ENCODE data around the gene HS6ST3. TPM values are rescaled to one million over a fixed set of nuclear protein-coding genes. Genes with fewer than 3 reads are reported as not detected.

HS6ST3 gene
- total RNA-seq, 1 donor, result not detected

GRCh38 chr13:96816261-96816660 is 726.4 kb downstream of the HS6ST3 start:
- no peak for TF ChIP-seq CTCF (IDR thresholded peaks at IDR 0.05; ENCODE audit: insufficient read depth, low read depth, low read length)
- DNase-seq (ENCODE audit: low read depth), result no peak

GRCh38 chr13:96816874-96817273 is 727.0 kb downstream of the HS6ST3 start:
- H3K4me3 ChIP-seq (ENCODE audit: low read depth, low read length), result no peak overlapping the region
- DNase-seq (ENCODE audit: low read depth), result no peak
- no peak for TF ChIP-seq CTCF (IDR thresholded peaks at IDR 0.05; ENCODE audit: insufficient read depth, low read depth, low read length)

More at GRCh38 chr13:96816261-96816660, 726.4 kb downstream of the HS6ST3 start:
- H3K4me3 ChIP-seq (ENCODE audit: low read depth, low read length), result no peak overlapping the region

GRCh38 chr13:96817336-96817941 is 727.5 kb downstream of the HS6ST3 start:
- TF ChIP-seq CTCF (IDR thresholded peaks at IDR 0.05; ENCODE audit: insufficient read depth, low read depth, low read length), result peak; percentile 53
- DNase-seq (ENCODE audit: low read depth), result peak; percentile 30

GRCh38 chr13:96819375-96819774 is 729.5 kb downstream of the HS6ST3 start:
- no peak for TF ChIP-seq CTCF (IDR thresholded peaks at IDR 0.05; ENCODE audit: insufficient read depth, low read depth, low read length)
- DNase-seq (ENCODE audit: low read depth), result no peak

More at GRCh38 chr13:96817336-96817941, 727.5 kb downstream of the HS6ST3 start:
- H3K4me3 ChIP-seq (ENCODE audit: low read depth, low read length), result no peak overlapping the region

GRCh38 chr13:96821381-96821780 is 731.5 kb downstream of the HS6ST3 start:
- no peak for DNase-seq (ENCODE audit: low read depth)
- no peak overlapping the region for H3K4me3 ChIP-seq (ENCODE audit: low read depth, low read length)
- no peak for TF ChIP-seq CTCF (IDR thresholded peaks at IDR 0.05; ENCODE audit: insufficient read depth, low read depth, low read length)

More at GRCh38 chr13:96819375-96819774, 729.5 kb downstream of the HS6ST3 start:
- no peak overlapping the region for H3K4me3 ChIP-seq (ENCODE audit: low read depth, low read length)

- DNase-seq (ENCODE audit: low read depth), result no peak
- no peak for TF ChIP-seq CTCF (IDR thresholded peaks at IDR 0.05; ENCODE audit: insufficient read depth, low read depth, low read length)
- no peak overlapping the region for H3K4me3 ChIP-seq (ENCODE audit: low read depth, low read length)
Measured at GRCh38 chr13:96821971-96822370, 732.1 kb downstream of the HS6ST3 start.

- peak; percentile 2 for DNase-seq (ENCODE audit: low read depth)
- peak; percentile 24 for TF ChIP-seq CTCF (IDR thresholded peaks at IDR 0.05; ENCODE audit: insufficient read depth, low read depth, low read length)
- H3K4me3 ChIP-seq (ENCODE audit: low read depth, low read length), result no peak overlapping the region
Measured at GRCh38 chr13:96822895-96823294, 733.0 kb downstream of the HS6ST3 start.
